Calu3 (cell line): ENCODE data around the gene AHNAK. TPM values are rescaled to one million over a fixed set of nuclear protein-coding genes. Genes with fewer than 3 reads are reported as not detected.

Experiments used
- BruUV-seq: library from RNA; stranded (reverse); fragments of 400-500 nt; replicated peaks from 2 replicates; lab custom pipeline; 2021; lab: Mats Ljungman, UMichigan
- CTCF ChIA-PET: fragments of 300-600 bp; sonication (Branson Sonifier 250); formaldehyde crosslinking; loops from one replicate; lab custom pipeline; 2022; ENCODE audit warnings: antibody characterized with exemption; lab: Charles Lee
- DNase-seq: peaks from one replicate; pipeline ENCODE4 v3.0.0; 2022
- H3K27ac Mint-ChIP-seq: one replicate; pipeline ENCODE4 v1.8.0; 2022; ENCODE audit warnings: mixed read lengths; ENCODE audit not compliant: unreplicated experiment
- H3K27me3 Mint-ChIP-seq: one replicate; pipeline ENCODE4 v1.8.0; 2022; ENCODE audit warnings: mixed read lengths; ENCODE audit not compliant: unreplicated experiment
- H3K36me3 Mint-ChIP-seq: one replicate; pipeline ENCODE4 v1.8.0; 2022; ENCODE audit warnings: mild to moderate bottlenecking, moderate library complexity, mixed read lengths; ENCODE audit not compliant: insufficient read depth, unreplicated experiment
- H3K4me1 Mint-ChIP-seq: one replicate; pipeline ENCODE4 v1.8.0; 2022; ENCODE audit warnings: mild to moderate bottlenecking, low read depth, mixed read lengths; ENCODE audit not compliant: unreplicated experiment
- H3K4me3 Mint-ChIP-seq: one replicate; pipeline ENCODE4 v1.8.0; 2022; ENCODE audit warnings: mild to moderate bottlenecking, low read depth, moderate library complexity, mixed read lengths; ENCODE audit not compliant: unreplicated experiment
- H3K9me3 Mint-ChIP-seq: one replicate; pipeline ENCODE4 v1.8.0; 2022; ENCODE audit warnings: low read depth, mixed read lengths; ENCODE audit not compliant: unreplicated experiment
- CTCF ChIP-seq: fragments of 200-600 bp; IDR thresholded peaks from one replicate; pipeline ENCODE4 v1.8.0; 2022; ENCODE audit warnings: antibody characterized with exemption; ENCODE audit not compliant: unreplicated experiment
- intact Hi-C: fragments of 100-400 bp; cut with micrococcal nuclease; formaldehyde crosslinking; loops from one replicate; pipeline ENCODE4 v1.10.0; 2022; ENCODE audit not compliant: unreplicated experiment
- total RNA-seq: library from RNA; stranded (reverse); gene quantifications from 2 replicates; pipeline ENCODE4 v1.2.3, GENCODE V29; 2022

Gene AHNAK
- total RNA-seq, 1 experiment from 2014 or later: 246 TPM

GRCh38 chr11:62494246-62494645 lies 52.4 kb downstream of the AHNAK start:
- CTCF ChIA-PET: interaction anchor here (0.6 kb wide), 1 partner anchor 1705 kb away, joined by 4 read pairs; no protein-coding TSS in a partner anchor
- Mint-ChIP-seq H3K4me1 (peaks cover 14% of the 10 kb centered on the region), H3K9me3 (no peaks in the 10 kb centered on the region), H3K36me3 (no peaks in the 10 kb centered on the region), H3K27me3 (no peaks in the 10 kb centered on the region), H3K4me3 (no peak overlapping the region), H3K27ac (no peak overlapping the region)
- BruUV-seq: no TSS peak
- DNase-seq: no peak
- no peak for TF ChIP-seq CTCF
- intact Hi-C loops: no loop called here

- no peak for TF ChIP-seq CTCF
- Mint-ChIP-seq H3K4me1 (peaks cover 13% of the 10 kb centered on the region), H3K36me3 (no peaks in the 10 kb centered on the region), H3K4me3 (no peak overlapping the region), H3K9me3 (no peaks in the 10 kb centered on the region), H3K27ac (no peak overlapping the region), H3K27me3 (no peaks in the 10 kb centered on the region)
- CTCF ChIA-PET: no interaction called here
- DNase-seq: no peak
- intact Hi-C loops: no loop called here
- BruUV-seq: no TSS peak
Measured at GRCh38 chr11:62493801-62494200, 52.8 kb downstream of the AHNAK start.

GRCh38 chr11:62492586-62492985 lies 54.0 kb downstream of the AHNAK start:
- intact Hi-C loops: no loop called here
- no peak for DNase-seq
- Mint-ChIP-seq H3K4me1 (peaks cover 13% of the 10 kb centered on the region), H3K27me3 (no peaks in the 10 kb centered on the region), H3K27ac (no peak overlapping the region), H3K36me3 (no peaks in the 10 kb centered on the region), H3K9me3 (no peaks in the 10 kb centered on the region), H3K4me3 (no peak overlapping the region)
- no peak for TF ChIP-seq CTCF
- no TSS peak for BruUV-seq
- CTCF ChIA-PET: no interaction called here

GRCh38 chr11:62491571-62492329 lies 54.9 kb downstream of the AHNAK start:
- TF ChIP-seq CTCF: no peak
- peaks cover 6% of the 10 kb centered on the region for H3K4me1 Mint-ChIP-seq
- no peaks in the 10 kb centered on the region for H3K27me3 Mint-ChIP-seq
- CTCF ChIA-PET: no interaction called here
- no peak overlapping the region for H3K27ac Mint-ChIP-seq
- no peak overlapping the region for H3K4me3 Mint-ChIP-seq
- no peaks in the 10 kb centered on the region for H3K36me3 Mint-ChIP-seq
- intact Hi-C loops: no loop called here
- no TSS peak for BruUV-seq
- DNase-seq: no peak
- no peaks in the 10 kb centered on the region for H3K9me3 Mint-ChIP-seq
